Measurements from ENCODE around the gene RAB1B.

- TF ChIP-seq ZBTB33 (IDR thresholded peaks at IDR 0.05) (no peak), MAX (IDR thresholded peaks at IDR 0.05) (no peak), RAD21 (IDR thresholded peaks at IDR 0.05) (no peak), CTCF (IDR thresholded peaks at IDR 0.05; ENCODE audit: low read depth, low read length, missing input control) (no peak), RXRA (IDR thresholded peaks at IDR 0.05) (no peak), SP1 (IDR thresholded peaks at IDR 0.05) (no peak), YY1 (IDR thresholded peaks at IDR 0.05) (no peak), TAF1 (conservative IDR thresholded peaks at IDR 0.05) (no peak)
Measured at GRCh38 chr11:66289548-66290329, 21.3 kb downstream of the RAB1B start.
